ENCODE measurements around the gene DNAJB6.

DNAJB6 gene

DNA sequence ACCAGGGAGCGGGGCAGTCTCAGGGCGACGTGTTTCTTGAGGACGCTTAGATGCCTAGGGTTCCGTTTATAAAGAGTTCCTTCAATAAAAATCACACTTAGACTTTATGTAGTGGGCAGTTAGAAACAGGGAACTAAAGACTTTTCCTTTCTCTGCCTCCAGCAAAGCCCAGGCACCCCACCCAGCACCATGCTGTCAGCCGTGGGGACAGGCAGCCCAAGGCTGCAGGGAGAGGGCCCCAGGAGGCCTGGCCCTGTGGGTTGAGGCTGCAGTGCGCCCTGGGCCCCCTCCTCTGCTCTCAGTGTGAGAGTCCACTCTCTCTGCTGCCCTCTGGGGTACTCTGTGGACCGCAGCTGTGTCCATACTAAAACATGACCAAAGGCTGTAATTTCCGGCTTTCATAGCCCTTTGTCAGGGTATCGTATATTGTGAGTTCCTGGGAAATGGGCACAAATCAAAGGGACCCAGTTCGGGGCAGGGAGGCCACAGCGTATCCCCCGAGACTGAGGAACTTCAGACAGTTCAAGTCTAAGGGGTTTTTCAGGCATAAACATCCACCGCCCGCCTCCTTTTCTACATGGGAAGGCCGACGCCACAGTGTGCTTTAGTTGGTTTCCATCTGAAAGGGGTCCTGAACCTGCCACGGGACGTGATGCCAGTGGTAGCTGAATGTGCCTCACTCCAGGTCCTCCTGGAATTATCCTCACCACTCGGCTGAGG lies 59.7 kb downstream of the DNAJB6 start:
- no peak for DNase-seq (ENCODE audit: low spot score)

DNA sequence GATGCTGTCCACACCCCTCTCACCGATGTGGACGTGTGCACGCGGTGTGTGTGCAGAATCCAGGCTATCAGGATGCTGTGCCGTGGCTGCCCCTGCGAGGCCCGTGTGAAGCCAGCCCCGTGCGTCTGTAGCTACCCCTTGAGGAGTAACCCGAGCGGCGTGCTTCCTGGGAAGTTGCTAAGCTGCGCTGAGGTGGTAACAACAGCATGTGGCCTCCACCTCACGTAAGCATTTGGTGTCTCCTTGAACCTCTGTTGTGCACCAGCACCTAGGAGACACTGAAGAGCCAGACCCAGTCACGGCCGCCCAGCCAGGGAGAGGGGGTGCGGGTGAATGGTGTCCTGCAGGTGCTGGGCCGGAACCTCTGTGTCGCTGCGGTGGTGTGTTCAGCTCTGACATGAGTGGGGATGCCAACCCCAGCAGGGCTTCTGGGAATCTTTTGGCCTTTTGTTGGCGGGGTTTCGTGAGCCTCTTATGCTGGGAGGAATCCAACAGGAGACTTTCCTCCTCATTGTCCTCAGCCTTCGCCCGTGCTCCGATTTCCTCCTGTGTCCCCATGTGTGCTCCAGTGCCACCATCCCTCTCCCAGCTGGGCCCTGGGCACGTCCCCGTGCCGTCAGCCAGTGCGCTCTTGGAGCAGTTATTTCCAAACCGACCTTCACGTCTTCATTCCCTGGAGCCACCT lies 60.4 kb downstream of the DNAJB6 start:
- DNase-seq (ENCODE audit: low spot score): no peak

DNA sequence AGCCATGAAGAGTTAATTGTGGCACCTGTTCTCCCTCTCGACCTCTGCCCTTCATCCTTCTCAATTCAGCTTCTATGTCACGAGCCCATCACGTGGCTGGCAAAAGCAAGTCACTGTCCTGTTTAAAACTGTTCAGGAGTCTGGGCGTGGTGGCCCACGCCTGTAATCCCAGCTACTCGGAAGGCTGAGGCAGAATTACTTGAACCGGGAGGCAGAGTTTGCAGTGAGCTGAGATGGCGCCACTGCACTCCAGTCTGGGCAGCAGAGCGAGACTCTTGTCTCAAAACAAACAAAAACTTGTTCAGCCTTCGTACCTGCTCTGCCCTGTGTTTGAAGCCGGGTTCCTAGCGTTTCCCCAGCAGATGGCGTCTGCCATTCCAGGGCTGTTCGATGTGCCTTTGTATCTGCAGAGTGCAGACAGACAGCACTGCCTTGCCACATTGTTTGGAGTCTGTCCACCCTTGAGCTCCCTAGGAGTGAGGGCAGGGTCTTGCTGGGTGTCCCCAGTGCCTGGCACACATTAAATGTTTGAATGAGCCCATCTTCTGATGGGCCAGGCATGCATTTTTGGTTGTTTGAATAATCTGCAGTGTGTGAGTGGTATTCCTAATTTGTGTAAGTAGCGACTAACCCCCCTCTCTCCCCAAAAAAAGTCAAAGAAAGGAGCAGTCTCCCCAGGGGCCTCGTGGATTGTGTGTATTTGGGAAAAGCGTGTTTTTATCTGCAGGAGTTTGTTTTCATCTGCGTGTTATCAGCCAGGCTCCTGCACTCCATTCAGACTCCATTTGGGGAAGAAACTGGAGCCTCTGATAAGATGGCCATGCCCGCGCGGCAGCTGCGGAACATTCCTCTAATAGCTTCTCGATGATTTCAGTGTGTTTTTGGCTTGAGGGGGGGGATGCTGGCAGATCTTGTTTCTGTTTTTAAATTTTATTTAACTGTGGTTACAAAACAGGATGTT lies 61.2 kb downstream of the DNAJB6 start:
- DNase-seq (ENCODE audit: low spot score): no peak

DNA sequence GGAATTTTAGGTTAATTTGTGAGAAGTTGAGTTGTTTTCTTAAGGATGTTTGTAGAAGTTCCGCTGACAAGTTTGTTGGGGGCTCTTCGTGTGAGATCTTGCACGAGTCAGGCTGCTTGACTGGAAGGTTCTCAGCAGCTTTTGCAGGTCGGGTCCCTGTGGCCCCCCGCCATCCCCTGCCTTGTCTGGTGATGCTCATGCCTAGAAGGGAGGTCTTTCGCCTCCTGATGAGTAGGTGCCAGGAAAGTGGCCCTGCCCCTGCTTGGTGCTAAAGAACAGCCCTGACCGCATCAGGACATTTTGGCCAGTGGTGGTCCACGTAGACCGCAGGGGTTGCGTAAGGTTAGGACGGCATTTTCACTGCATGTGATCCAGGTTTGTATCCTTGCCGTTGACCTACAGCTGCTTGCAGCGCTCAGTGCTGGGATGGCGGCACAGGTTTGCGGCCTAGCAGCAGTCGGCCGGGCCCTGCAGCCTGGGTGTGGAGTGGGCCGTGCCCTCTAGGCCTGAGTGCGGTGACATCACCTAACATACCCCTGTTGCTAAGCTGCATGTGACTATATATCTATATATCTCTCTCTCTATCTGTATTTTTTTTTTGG lies 62.4 kb downstream of the DNAJB6 start:
- DNase-seq (ENCODE audit: low spot score): no peak

DNA sequence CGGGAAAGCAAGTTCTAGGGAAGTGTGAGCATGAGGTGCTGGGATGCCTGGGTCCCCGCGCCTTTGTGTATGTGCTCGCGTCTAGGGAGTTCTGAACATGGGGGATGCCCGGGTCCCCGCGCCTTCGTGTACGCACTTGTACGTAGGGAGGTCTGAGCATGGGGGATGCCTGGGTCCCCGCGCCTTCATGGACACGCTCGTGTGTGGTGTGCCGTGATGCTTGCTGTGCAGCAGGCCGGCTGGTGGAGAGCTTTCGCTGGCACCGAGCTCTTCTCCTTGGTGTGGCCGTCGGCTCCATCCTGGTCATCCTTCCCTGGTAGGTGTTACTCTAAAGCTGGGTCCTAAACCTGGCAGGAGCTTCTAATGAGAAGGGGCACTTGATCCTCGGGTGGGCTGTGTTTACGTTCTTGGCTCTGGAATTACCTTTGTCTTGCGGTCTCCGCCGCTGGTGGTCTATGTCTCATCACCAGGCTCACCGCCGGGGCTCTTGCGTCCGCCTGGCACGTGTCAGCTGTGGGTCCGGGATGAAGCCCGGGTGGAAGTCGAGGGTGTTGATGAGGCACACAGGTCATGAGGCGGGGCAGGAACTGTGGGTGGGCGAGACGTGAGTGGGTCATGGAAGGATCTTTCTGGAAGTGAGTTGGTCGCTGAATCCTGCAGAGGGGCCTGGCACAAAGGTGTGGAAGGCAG lies 63.5 kb downstream of the DNAJB6 start:
- DNase-seq (ENCODE audit: low spot score): no peak

DNA sequence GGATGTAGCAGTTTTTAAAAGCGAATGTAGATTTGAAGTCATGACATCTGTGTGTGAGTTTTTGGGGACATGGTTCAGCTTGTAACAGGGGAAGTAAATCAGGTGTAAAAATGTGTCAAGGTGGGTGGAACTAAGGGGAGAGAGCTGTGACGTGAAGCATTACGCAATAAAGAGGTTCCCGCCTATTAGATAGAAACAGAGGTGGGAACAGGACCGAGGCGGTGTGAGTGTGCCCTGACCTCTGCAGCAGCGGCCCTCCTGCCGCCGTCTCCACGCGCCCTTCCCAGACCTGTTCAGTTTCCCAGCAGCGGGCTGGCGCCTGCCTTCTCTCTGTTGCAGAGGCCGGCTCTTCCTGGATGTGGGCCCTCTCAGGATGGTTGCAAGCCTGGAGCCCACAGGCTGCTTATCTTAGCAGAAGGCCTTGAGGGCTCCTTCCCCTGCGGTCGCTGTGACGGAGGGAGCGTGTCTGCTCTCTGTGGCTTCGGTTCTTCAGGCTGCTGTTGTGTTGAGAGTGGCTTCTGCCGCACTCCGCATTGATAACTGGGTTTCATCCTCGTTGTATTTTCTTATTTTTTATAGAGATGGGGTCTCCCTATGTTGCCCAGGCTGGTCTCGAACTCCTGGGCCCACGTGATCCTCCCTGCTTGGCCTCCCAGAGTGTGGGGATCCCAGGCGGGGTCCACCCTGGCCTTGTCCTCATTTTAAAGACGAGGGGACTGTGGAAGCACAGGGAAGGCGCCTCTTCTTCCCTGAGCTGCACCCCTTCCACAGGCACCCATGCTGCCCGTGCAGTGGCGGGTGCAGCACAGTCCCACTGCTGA lies 65.0 kb downstream of the DNAJB6 start:
- DNase-seq (ENCODE audit: low spot score): no peak

DNA sequence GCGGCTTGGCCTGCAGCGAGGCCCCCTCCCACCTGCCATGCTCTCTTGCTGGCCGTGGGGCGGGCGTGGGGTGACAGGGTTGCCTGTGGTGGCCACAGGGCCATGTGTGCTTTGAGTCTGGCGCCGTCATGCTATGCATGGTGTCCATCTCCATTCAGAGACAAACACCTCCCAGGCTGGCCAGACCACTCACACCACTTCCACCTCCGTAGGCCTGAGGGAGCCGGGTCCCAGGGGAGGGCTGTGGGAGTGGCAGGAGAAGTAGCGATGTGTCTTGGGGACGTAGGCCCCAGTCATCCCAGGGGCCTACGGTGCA lies 65.5 kb downstream of the DNAJB6 start:
- DNase-seq (ENCODE audit: low spot score): no peak

DNA sequence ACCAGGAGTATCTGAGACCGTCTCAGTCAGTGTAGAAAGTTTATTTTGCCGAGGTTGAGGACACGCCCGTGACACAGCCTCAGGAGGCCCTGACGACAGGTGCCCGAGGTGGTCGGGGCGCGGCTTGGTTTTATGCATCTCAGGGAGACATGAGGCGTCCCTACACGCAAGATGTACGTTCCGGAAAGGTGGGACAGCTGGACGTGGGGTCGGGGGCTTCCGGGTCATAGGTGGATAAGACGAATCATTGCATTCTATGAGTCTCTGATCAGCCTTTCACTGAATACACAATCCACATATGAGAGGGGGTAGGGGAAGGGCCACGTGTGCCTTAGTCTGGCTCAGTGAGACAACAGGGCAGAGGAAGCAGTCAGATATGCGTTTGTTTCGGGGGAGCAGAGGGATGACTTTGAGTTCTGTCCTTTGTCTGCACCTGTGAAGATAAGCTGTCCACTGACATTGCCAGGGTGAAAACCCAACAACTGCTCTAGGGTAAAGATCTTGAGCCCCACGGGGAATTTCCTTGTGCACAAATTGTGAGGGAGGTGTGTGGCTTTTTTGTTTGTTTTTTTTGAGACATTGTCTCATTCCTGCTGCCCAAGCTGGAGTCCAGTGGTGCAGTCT lies 66.2 kb downstream of the DNAJB6 start:
- no peak for DNase-seq (ENCODE audit: low spot score)

DNA sequence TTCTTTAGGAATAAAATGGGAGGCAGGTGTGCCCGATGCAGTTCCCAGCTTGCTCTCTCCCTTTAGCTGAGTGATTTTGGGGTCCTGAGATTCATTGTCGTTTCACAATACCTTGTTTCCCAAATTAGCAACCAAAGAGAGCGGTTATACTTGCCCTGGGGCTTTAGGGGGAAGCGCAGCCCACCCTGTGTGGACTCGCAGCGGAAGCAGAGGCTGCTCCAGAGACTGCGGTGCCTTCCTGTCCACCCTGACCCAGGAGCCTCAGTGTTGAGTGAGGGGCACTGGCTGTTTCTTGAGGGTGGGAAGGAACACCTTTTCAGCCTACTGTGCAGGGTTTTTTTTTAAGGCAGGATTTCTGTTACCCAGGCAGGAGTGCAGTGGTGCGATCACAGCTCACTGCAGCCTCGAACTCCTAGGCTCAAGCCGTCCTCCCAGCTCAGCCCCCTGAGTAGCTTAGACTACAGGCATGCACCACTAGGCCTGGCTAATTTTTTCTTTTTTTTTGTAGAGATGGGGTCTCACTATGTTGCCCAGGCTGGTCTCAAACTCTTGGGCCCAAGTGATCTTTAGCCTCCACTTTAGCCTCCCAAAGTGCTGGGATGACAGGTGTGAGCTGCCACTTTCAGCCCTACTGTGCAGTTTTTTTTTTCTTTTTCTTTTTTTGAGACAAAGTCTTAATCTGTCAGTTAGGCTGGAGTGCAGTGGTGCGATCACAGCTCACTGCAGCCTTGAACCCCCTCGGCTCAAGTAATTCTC lies 67.0 kb downstream of the DNAJB6 start:
- no peak for DNase-seq (ENCODE audit: low spot score)

DNA sequence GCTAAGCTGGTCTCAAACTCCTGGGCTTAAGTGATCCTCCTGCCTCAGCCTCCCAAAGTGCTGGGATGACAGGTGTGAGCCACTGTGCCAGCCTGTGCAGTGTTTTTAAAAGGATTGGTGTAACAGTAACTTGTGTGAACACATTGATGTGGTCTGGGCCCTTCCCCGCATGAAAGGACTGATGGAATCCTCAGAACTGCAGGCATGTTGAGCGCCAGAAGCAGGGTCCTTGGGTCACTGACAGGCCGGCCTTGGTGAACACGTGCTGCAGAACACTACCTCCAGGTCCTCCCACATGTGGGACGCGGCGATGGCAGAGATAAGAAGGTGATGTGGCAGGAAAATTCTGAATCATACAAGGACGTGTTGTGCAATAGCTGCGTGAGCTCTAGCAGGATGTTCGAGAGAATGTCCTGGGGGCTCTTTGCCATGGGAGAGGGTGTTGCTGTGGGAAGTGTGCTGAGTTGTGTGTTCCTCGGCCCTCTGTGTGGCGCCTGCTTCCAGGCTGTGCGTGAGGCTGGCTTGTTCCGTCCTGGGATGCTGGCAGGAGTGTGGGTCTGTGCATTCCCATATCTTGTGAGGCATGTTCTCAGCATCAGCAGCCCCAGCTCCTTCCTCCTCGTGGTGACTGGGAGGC lies 68.2 kb downstream of the DNAJB6 start:
- DNase-seq (ENCODE audit: low spot score): no peak

DNA sequence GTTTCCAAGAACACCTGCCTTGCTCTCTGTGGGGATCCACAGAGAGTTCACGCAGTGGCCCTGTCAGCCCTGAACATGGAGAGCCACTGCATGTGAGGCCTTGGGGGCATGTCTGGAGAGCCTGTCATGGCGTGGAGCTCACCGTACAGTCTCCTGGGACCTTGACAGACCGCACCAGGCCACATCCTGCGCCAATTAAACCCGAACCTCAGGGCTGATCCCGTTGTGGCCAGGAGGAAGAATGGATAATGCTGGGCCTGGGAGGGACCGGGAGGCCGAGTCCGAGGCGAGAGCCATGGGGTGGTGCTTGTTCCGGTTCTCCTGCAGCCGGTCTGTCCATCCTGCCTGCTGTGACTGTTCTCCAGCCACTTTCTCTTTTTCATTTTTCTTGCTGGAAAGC lies 68.7 kb downstream of the DNAJB6 start:
- no peak for DNase-seq (ENCODE audit: low spot score)

DNA sequence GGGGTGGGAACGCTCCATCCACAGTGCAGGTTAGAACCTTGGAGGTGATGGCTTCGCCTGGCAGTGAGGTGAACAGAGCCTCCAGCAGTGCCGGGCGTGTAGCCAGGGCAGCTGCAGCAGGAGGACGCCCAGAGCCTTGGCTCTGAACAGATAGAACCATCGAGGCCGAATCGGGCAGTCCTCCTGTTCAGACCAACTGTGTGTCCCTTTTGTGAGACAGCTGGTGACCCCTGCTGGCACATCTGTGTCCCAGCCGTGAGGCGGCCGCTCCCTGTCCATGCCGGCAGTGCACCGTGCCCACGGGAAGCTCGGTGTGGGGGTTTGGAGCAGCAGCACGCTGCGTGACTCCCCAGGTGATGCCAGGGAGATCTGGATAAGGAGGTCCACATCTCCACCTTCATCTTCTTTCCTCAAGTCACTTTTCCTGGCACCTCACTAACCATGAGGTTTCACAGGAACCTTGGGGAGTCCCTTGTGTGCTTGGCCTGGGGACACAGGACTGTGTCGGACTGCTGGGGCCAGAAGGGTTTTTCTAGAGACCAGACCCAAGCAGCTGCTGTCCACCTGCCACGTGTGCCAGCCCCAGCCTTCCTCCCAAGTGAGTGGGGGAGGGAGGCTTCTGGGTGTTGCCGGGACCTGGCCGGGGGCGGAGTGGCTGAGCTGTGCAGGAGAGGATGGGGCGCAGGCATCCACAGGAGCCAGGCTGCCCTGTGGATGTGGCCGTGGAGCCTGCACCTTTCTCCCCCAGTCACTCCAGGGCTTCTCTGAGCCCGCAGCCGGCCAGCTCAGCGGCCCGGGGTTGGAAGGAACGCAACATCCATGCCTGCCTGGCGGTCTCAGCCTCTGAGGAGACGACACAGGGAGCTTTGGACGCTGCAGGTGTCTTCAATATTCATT lies 69.4 kb downstream of the DNAJB6 start:
- DNase-seq (ENCODE audit: low spot score): no peak

DNA sequence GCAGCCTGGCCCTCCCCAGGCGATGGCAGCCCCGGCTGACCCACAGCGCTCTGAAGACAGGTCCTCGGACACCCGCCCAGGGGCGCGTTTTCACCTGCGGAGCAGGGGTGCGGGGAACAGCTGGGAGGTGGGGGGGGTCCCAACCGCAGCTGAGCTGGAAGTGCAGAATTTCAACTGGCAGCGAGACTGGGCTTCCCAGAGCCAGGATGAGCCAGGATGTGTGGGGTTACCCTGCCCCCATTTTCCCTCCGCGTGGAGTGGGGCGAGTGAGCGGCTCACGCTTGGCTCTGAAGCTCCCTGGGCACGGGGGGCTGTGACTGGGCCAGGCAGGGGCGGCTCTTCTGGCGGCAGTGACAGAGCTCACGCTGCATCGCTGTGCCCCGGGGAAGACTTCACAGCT lies 70.2 kb downstream of the DNAJB6 start:
- no peak for DNase-seq (ENCODE audit: low spot score)

DNA sequence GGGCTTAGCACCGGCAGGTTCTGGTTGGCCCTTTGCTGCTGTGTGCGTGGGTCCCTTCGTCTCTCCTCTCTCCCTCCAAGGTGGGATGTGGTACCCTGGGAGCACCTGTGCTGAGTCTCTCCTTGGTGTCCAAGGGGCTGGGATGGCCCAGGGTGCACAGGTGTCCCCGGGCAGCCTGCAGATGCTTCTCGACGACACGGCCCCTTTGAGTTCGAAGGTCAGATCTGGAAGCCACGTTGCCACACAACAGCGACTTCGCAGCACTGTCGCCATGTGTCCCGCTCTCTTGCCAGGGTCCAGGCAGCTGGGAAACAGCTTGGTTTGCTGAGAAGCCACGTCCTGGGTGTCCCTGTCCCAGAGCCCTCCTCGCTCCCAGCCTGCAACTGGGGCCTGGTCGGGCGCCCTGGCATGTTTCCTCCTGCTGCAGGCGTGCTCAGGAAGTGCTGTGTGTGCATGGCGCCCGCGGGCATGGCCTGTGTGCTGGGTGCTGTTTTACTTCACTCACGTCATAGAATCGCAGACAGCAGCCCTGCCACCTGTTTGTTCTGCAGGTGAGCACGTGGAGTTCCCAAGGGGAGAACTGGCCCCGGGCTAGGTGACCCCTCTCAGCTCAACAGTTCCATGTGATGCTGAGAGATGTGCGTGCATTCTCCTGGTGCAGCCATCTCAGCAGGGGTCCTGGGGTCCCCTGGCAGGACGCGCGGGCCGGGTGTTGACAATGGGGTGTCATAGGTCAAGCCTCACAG lies 70.9 kb downstream of the DNAJB6 start:
- DNase-seq (ENCODE audit: low spot score): no peak

DNA sequence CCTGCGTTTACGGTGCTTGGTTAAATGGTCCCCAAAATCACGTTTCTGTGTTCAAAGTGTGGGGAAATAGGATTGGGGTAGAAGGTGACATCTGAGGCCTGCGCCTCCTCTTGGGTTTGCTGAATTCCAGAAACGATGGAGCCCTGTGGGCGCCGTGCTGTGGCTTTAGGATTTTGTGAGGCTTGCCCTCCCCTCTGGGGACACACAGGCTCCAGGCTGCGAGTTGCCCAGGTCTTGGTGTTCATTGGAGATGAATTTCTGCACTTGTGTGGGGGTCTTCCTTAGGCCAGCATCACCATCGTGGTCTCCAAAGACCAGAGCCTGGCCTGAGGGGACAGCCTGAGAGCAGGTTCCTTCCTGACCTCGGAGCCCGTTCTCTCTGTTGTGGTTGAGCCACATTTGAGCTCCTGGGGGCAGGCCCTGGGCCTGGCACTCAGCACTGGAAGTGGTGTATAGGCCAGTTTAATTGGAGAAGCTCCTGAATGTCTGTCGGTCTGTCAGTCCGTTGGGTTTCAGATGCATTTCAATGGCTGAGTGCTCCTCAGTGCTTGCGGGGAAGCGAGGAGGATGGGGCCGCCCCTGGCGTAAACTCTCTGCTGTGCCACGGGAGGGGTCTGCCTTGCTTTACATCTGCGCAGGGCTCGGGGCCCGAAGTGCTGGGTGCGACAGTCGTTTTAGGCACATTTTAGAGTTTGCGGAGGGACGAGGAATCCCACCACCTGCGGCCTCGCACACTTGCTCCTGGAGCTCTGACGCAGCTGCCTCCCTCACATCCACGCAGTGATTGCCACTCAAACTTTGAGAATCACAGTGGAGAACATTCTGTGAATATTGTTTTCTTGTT lies 71.7 kb downstream of the DNAJB6 start:
- DNase-seq (ENCODE audit: low spot score): no peak

DNA sequence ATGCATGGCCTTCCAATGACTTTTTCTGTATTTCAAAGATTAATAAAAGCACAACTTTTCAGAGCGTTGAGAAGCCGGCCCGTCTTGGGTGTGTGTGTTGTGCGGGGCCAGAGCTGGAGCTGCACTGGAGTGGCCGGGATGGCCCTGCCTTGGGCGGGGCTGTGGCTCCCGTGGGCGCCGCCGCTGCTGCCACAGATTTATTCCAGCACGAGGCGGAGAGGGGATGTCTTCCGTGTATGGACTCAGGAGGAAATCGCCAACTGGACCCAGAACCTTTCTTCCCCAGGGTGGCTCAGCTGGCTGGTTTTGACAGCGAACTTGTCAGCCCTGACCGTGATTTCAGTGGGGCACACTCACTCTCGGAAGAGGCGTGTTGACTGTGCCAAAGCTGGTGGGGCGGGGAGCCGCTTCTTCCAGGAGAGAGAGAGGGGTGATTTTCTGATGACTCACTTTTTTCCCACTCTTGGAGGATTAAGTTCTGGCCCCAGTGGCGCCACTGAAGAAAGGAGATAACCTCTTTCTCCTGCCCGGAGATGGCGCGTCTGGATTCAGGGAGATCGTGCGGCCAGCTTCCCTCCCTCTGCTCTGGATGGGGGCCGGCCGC lies 72.4 kb downstream of the DNAJB6 start:
- no peak for DNase-seq (ENCODE audit: low spot score)

Data from CD4-positive, alpha-beta T cell treated with Interleukin-15 for 4 hours (primary cell).